ENCODE results near the gene DCLK2.

DNA sequence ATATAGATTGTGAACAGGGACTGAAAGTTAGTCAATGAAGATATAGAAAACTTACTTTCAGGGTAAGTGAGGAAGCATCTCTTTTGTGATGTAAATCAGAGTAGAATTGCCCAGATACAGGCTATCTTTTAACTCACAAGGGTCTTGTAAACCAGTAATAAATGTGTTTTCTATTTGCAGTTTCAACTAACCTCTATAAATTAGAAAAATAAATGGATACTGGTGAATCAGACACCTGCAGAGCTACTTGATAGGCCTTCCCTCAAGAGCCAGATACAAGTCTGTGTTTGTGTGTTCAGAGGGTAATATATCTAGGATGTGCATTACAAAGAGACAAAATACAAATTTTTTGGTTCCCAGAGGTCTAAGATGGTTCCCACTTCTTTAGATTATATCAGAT is 82.9 kb downstream of the DCLK2 start:
- no peak for TF ChIP-seq CTCF (IDR thresholded peaks at IDR 0.05; ENCODE audit: low read length)
- TF ChIP-seq EZH2 (IDR thresholded peaks at IDR 0.05; ENCODE audit: borderline replicate concordance, low read length), result no peak

Measured in OCI-LY1 (cell line).